Skin of body (tissue), 2 donors: ENCODE data around the gene MBP. TPM values are rescaled to one million over a fixed set of nuclear protein-coding genes. Genes with fewer than 3 reads are reported as not detected.

Source experiments
- DNase-seq: peaks from one replicate; lab custom pipeline; 2025; lab: John Stamatoyannopoulos, UW
- total RNA-seq: library from RNA; depleted of rRNA; stranded (reverse); fragments of >200 nt; gene quantifications from one replicate; pipeline ENCODE4 v1.2.3, GENCODE V29; 2014

The MBP gene
- total RNA-seq, 1 donor from 2014 or later: 25.1 TPM

GRCh38 chr18:77052297-77052982, 80.1 kb downstream of the MBP start:
- DNase-seq: no peak

- no peak for DNase-seq
Measured at GRCh38 chr18:77051581-77052296, 80.8 kb downstream of the MBP start.

GRCh38 chr18:77049938-77050337, 82.6 kb downstream of the MBP start:
- DNase-seq: peak; percentile 38

GRCh38 chr18:77047803-77048419, 84.7 kb downstream of the MBP start:
- no peak for DNase-seq

- DNase-seq: no peak
Measured at GRCh38 chr18:77046994-77047393, 85.6 kb downstream of the MBP start.

GRCh38 chr18:77046409-77046808, 86.2 kb downstream of the MBP start:
- DNase-seq: no peak

- DNase-seq: no peak
Measured at GRCh38 chr18:77045677-77046076, 86.9 kb downstream of the MBP start.

- DNase-seq: no peak
Measured at GRCh38 chr18:77044866-77045664, 87.5 kb downstream of the MBP start.

GRCh38 chr18:77043541-77044280, 88.9 kb downstream of the MBP start:
- DNase-seq: no peak

GRCh38 chr18:77042583-77042982, 90.0 kb downstream of the MBP start:
- DNase-seq: no peak

- no peak for DNase-seq
Measured at GRCh38 chr18:77039196-77040130, 93.1 kb downstream of the MBP start.

GRCh38 chr18:77038182-77038858, 94.3 kb downstream of the MBP start:
- DNase-seq: no peak

GRCh38 chr18:77037567-77037966, 95.0 kb downstream of the MBP start:
- DNase-seq: no peak

- DNase-seq: no peak
Measured at GRCh38 chr18:77035380-77036187, 97.0 kb downstream of the MBP start.

- DNase-seq: no peak
Measured at GRCh38 chr18:77033575-77033974, 99.0 kb downstream of the MBP start.

GRCh38 chr18:77032181-77032701, 100.3 kb downstream of the MBP start:
- DNase-seq: no peak

GRCh38 chr18:77031662-77032061, 100.9 kb downstream of the MBP start:
- no peak for DNase-seq

GRCh38 chr18:77030201-77030600, 102.4 kb downstream of the MBP start:
- DNase-seq: no peak
